Thoracic aorta (tissue), 2 donors: ENCODE measurements around the gene MDM2. TPM values are rescaled to one million over a fixed set of nuclear protein-coding genes. Genes with fewer than 3 reads are reported as not detected.

Experiments used
- ATAC-seq: fragments of 150-250 bp; one replicate; pipeline ENCODE4 v1.8.0; 2017; ENCODE audit warnings: low read depth; ENCODE audit not compliant: insufficient number of reproducible peaks, low FRiP score
- DNase-seq: peaks from one replicate; pipeline ENCODE4 v3.0.0-alpha.2; 2020; ENCODE audit warnings: low spot score
- H3K27ac ChIP-seq, 2 donors: fragments of 200-600 bp; sonication (generic); 1 replicate in 1 of 2; 2 replicates in 1 of 2; pipeline ENCODE4 v1.5.1; 2016; ENCODE audit warnings: mild to moderate bottlenecking in 2 of 2, moderate library complexity in 2 of 2
- H3K27me3 ChIP-seq: fragments of 200-600 bp; sonication (generic); replicated peaks from 2 replicates; pipeline ENCODE4 v1.6.0; 2016; ENCODE audit warnings: mild to moderate bottlenecking; ENCODE audit not compliant: insufficient read depth
- H3K36me3 ChIP-seq: fragments of 200-600 bp; sonication (generic); one replicate; pipeline ENCODE4 v1.5.1; 2016
- H3K4me1 ChIP-seq, 2 donors: fragments of 200-600 bp; sonication (generic); 1 replicate in 1 of 2; 2 replicates in 1 of 2; pipeline versions ENCODE4 v1.5.1 to v1.6.0; 2016; ENCODE audit warnings: low read depth in 2 of 2, mild to moderate bottlenecking in 1 of 2; ENCODE audit not compliant: control insufficient read depth in 1 of 2
- H3K4me3 ChIP-seq: fragments of 200-600 bp; sonication (generic); 2 replicates; pipeline ENCODE4 v1.5.1; 2016; ENCODE audit warnings: mild to moderate bottlenecking
- H3K9me3 ChIP-seq: fragments of 200-600 bp; sonication (generic); 2 replicates; pipeline ENCODE4 v1.5.1; 2016
- CTCF ChIP-seq: fragments of 200-600 bp; sonication (generic); IDR thresholded peaks from one replicate; pipeline ENCODE4 v1.5.1; 2019; ENCODE audit warnings: antibody characterized with exemption
- total RNA-seq, 2 donors: library from RNA; depleted of rRNA; stranded (reverse); fragments of >200 nt; gene quantifications; one replicate each; pipeline versions ENCODE4 v1.1.0 to v1.2.3, GENCODE V29; 2016

MDM2 gene
- total RNA-seq, 2 donors from 2014 or later: 62.0 to 101 TPM

- Histone ChIP-seq H3K4me3 (no peak overlapping the region), H3K36me3 (no peaks in the 10 kb centered on the region), H3K27me3 (no peaks in the 10 kb centered on the region), H3K27ac (no peak overlapping the region), H3K9me3 (no peaks in the 10 kb centered on the region), H3K4me1 (no peaks in the 10 kb centered on the region)
- no peak for DNase-seq
- no peak for TF ChIP-seq CTCF
- ATAC-seq: no peak
Observed at GRCh38 chr12:68894276-68894855, 86.4 kb downstream of the MDM2 start.

- no peaks in the 10 kb centered on the region for H3K36me3 ChIP-seq
- H3K4me3 ChIP-seq: no peak overlapping the region
- TF ChIP-seq CTCF: no peak
- no peaks in the 10 kb centered on the region for H3K4me1 ChIP-seq
- no peak for DNase-seq
- no peak for ATAC-seq
- no peaks in the 10 kb centered on the region for H3K9me3 ChIP-seq
- H3K27ac ChIP-seq: no peak overlapping the region
- no peaks in the 10 kb centered on the region for H3K27me3 ChIP-seq
Observed at GRCh38 chr12:68896881-68897540, 89.0 kb downstream of the MDM2 start.

GRCh38 chr12:68899251-68899771 is 91.3 kb downstream of the MDM2 start:
- Histone ChIP-seq H3K27ac (no peak overlapping the region), H3K9me3 (no peaks in the 10 kb centered on the region), H3K27me3 (no peaks in the 10 kb centered on the region), H3K4me1 (no peaks in the 10 kb centered on the region), H3K4me3 (no peak overlapping the region), H3K36me3 (no peaks in the 10 kb centered on the region)
- TF ChIP-seq CTCF: no peak
- ATAC-seq (no peak), DNase-seq (no peak)

GRCh38 chr12:68900241-68900640 is 92.3 kb downstream of the MDM2 start:
- DNase-seq (no peak), ATAC-seq (no peak)
- no peak for TF ChIP-seq CTCF
- Histone ChIP-seq H3K9me3 (no peaks in the 10 kb centered on the region), H3K27ac (no peak overlapping the region), H3K36me3 (no peaks in the 10 kb centered on the region), H3K27me3 (no peaks in the 10 kb centered on the region), H3K4me3 (no peak overlapping the region), H3K4me1 (no peaks in the 10 kb centered on the region)

Other genes with a start within 250 kb of the MDM2 start
- 100 to 1,000 TPM; 120 to 245 TPM for gene RAP1B, start 197.3 kb upstream of the MDM2 start, total RNA-seq
- 10 to 100 TPM; 28.0 to 45.4 TPM for gene NUP107, start 121.2 kb upstream of the MDM2 start, total RNA-seq
- 10 to 100 TPM in 1 of 2 donors, under 1 TPM in 1; 0.95 to 14.1 TPM for gene SLC35E3, start 62.0 kb upstream of the MDM2 start, total RNA-seq
- 10 to 100 TPM; 22.1 to 62.3 TPM for gene CPM, start 125.0 kb downstream of the MDM2 start, total RNA-seq